A549 (cell line): Measurements from ENCODE around the gene LY6G5B. TPM values are rescaled to one million over a fixed set of nuclear protein-coding genes. Genes with fewer than 3 reads are reported as not detected.

Experiments used
- ATAC-seq, 2 experiments: fragments of 200-7000 bp in 1 of 2; fragments of >200 bp in 1 of 2; cut with Nextera tagmentation in 1 of 2; cut with Tn5 transposase in 1 of 2; 3 replicates each; pipeline versions ENCODE4 v1.8.0 to v1.9.1; 2018 to 2020; ENCODE audit warnings: mild to moderate bottlenecking in 1 of 2, moderate library complexity in 1 of 2
- CTCF ChIA-PET: fragments of 300-600 bp; sonication (Branson Sonifier 250); formaldehyde crosslinking; extraction: SDS; loops from one replicate; lab custom pipeline; 2021; ENCODE audit warnings: antibody characterized with exemption, inconsistent platforms; lab: Yijun Ruan, JAX
- POLR2A ChIA-PET: fragments of 350-600 bp; formaldehyde crosslinking; extraction: SDS; loops from one replicate; lab custom pipeline; 2021; ENCODE audit warnings: antibody characterized with exemption, inconsistent platforms; lab: Yijun Ruan, JAX
- DNase-seq, 2 experiments: peaks; one replicate each; pipeline versions ENCODE4 v3.0.0 to v3.0.0-alpha.2; 2011 to 2016; ENCODE audit warnings: low read depth in 1 of 2, low spot score in 1 of 2
- FAIRE-seq: peaks from 2 replicates; lab custom pipeline; 2011; peaks lifted over from hg19 to GRCh38; lab: Jason Lieb, UNC
- H3K27ac ChIP-seq, 2 experiments: fragments of >200 bp; sonication (Bioruptor Twin); formaldehyde crosslinking; 3 replicates each; pipeline ENCODE4 v1.5.1; 2016 to 2017
- H3K4me1 ChIP-seq: fragments of >200 bp; sonication (Bioruptor Twin); formaldehyde crosslinking; 3 replicates; pipeline ENCODE4 v1.6.1; 2016
- H3K4me2 ChIP-seq: fragments of >200 bp; sonication (Bioruptor Twin); formaldehyde crosslinking; 3 replicates; pipeline ENCODE4 v1.6.1; 2016
- H3K4me3 ChIP-seq: fragments of >200 bp; sonication (Bioruptor Twin); formaldehyde crosslinking; 3 replicates; pipeline ENCODE4 v1.5.1; 2016
- H3K9me3 ChIP-seq: fragments of >200 bp; sonication (Bioruptor Twin); formaldehyde crosslinking; 3 replicates; pipeline ENCODE4 v1.6.1; 2016
- BHLHE40 ChIP-seq: IDR thresholded peaks from 2 replicates; pipeline ENCODE4 v1.6.1; 2012; ENCODE audit warnings: low read depth, low read length, inconsistent platforms
- CBX8 ChIP-seq: fragments of 200-600 bp; sonication (generic); IDR thresholded peaks from 2 replicates; pipeline ENCODE4 v1.6.1; 2016
- CEBPB ChIP-seq, 2 experiments: fragments of >200 bp in 1 of 2; sonication (Bioruptor Twin) in 1 of 2; formaldehyde crosslinking in 1 of 2; IDR thresholded peaks; 2 replicates each; pipeline ENCODE4 v1.6.1; 2012 to 2016
- CHD2 ChIP-seq: fragments of 150-350 bp; IDR thresholded peaks from 2 replicates; pipeline ENCODE4 v1.6.1; 2014; ENCODE audit warnings: low read length; ENCODE audit not compliant: partially characterized antibody
- ESRRA ChIP-seq: fragments of 150-350 bp; IDR thresholded peaks from 2 replicates; pipeline ENCODE4 v1.6.1; 2014; ENCODE audit warnings: mild to moderate bottlenecking, low read length, borderline replicate concordance
- FOSB ChIP-seq: fragments of 250-450 bp; sonication (Bioruptor Pico); IDR thresholded peaks from 2 replicates; pipeline ENCODE4 v1.5.0; 2020; ENCODE audit warnings: mild to moderate bottlenecking, moderate library complexity
- HMGXB4 ChIP-seq: fragments of 250-450 bp; sonication (Bioruptor Pico); IDR thresholded peaks from 2 replicates; pipeline ENCODE4 v1.5.0; 2021; ENCODE audit warnings: mild to moderate bottlenecking, moderate library complexity, borderline replicate concordance
- HOXA7 ChIP-seq: fragments of 250-450 bp; sonication (Bioruptor Pico); IDR thresholded peaks from 2 replicates; pipeline ENCODE4 v1.5.0; 2020; ENCODE audit warnings: mild to moderate bottlenecking, moderate library complexity
- HOXB5 ChIP-seq: fragments of 250-450 bp; sonication (Bioruptor Pico); IDR thresholded peaks from 2 replicates; pipeline ENCODE4 v1.5.0; 2020; ENCODE audit warnings: mild to moderate bottlenecking, moderate library complexity
- JUN ChIP-seq, 2 experiments: fragments of >200 bp; sonication (Bioruptor Twin); formaldehyde crosslinking; IDR thresholded peaks; 2 replicates in 1 of 2; 3 replicates in 1 of 2; pipeline ENCODE4 v1.6.1; 2016 to 2017
- MAFK ChIP-seq: fragments of 450-650 bp; IDR thresholded peaks from 2 replicates; pipeline ENCODE4 v1.6.1; 2014; ENCODE audit not compliant: partially characterized antibody
- MAZ ChIP-seq: fragments of 150-350 bp; IDR thresholded peaks from 2 replicates; pipeline ENCODE4 v1.6.1; 2014; ENCODE audit warnings: antibody characterized with exemption, low read depth, low read length, borderline replicate concordance
- MYC ChIP-seq: IDR thresholded peaks from 2 replicates; pipeline ENCODE4 v1.6.1; 2012; ENCODE audit warnings: mild to moderate bottlenecking, inconsistent platforms, low read length, improper control_type of control experiment, borderline replicate concordance
- NR3C1 ChIP-seq: fragments of >200 bp; sonication (Bioruptor Twin); formaldehyde crosslinking; IDR thresholded peaks from 3 replicates; pipeline ENCODE4 v1.6.1; 2017
- PBX3 ChIP-seq: IDR thresholded peaks from 2 replicates; pipeline ENCODE4 v1.6.1; 2012
- POLR2AphosphoS2 ChIP-seq: conservative IDR thresholded peaks from 2 replicates; pipeline ENCODE4 v1.6.1; 2012; ENCODE audit warnings: low read length, improper control_type of control experiment, inconsistent platforms
- RARB ChIP-seq: fragments of 250-450 bp; sonication (Bioruptor Pico); IDR thresholded peaks from 2 replicates; pipeline ENCODE4 v1.8.0; 2021; ENCODE audit warnings: mild to moderate bottlenecking, moderate library complexity
- RCOR1 ChIP-seq: fragments of 150-350 bp; IDR thresholded peaks from 2 replicates; pipeline ENCODE4 v1.6.1; 2014; ENCODE audit warnings: antibody characterized with exemption, low read length, low read depth
- REST ChIP-seq: fragments of 200-600 bp; sonication (generic); IDR thresholded peaks from 2 replicates; pipeline ENCODE4 v1.6.1; 2016; ENCODE audit warnings: antibody characterized with exemption, mild to moderate bottlenecking, moderate library complexity
- SMC3 ChIP-seq: fragments of >200 bp; sonication (Bioruptor Twin); formaldehyde crosslinking; IDR thresholded peaks from 3 replicates; pipeline ENCODE4 v1.6.1; 2018; ENCODE audit warnings: inconsistent platforms
- SREBF2 ChIP-seq: fragments of 450-650 bp; IDR thresholded peaks from 2 replicates; pipeline ENCODE4 v1.6.1; 2014; ENCODE audit warnings: mild to moderate bottlenecking, moderate library complexity
- ZFP36 ChIP-seq: fragments of 450-650 bp; IDR thresholded peaks from 2 replicates; pipeline ENCODE4 v1.6.1; 2014; ENCODE audit warnings: borderline replicate concordance; ENCODE audit not compliant: partially characterized antibody
- WGBS: methylation state at CpG from one replicate; pipeline ENCODE4 v1.1.6; 2017; ENCODE audit errors: missing lambda C conversion rate; 5-methylcytosine and 5-hydroxymethylcytosine counted together
- polyA plus RNA-seq, 4 experiments: library from polyadenylated mRNA; depleted of rRNA in 3 of 4; stranded (reverse); fragments of >200 nt; fragmentation: RNase III in 1 of 4; extraction: RNeasy Plus Mini Kit Qiagen cat#74134 plus additional on column Dnase treatment in 1 of 4; gene quantifications; 2 replicates in 3 of 4; 3 replicates in 1 of 4; pipeline ENCODE4 v1.2.3, GENCODE V29; 2011 to 2017
- TF ChIP-seq, protein P1 (sequence below): fragments of >200 bp; sonication (Bioruptor Twin); formaldehyde crosslinking; IDR thresholded peaks from 3 replicates; pipeline ENCODE4 v1.6.1; 2016
- TF ChIP-seq, protein P2 (sequence below): fragments of 450-650 bp; IDR thresholded peaks from 2 replicates; pipeline ENCODE4 v1.6.1; 2014; ENCODE audit warnings: antibody characterized with exemption

Gene LY6G5B
- polyA plus RNA-seq, 2 of the 4 experiments (the other 2 are of a cell fraction): 5.9 to 9.9 TPM

GRCh38 chr6:31634969-31635575 is 34.7 kb upstream of the LY6G5B start:
- no peak overlapping the region for H3K4me3 ChIP-seq

GRCh38 chr6:31636698-31637596 is 32.8 kb upstream of the LY6G5B start:
- H3K9me3 ChIP-seq: no peaks in the 10 kb centered on the region
- no peak overlapping the region for H3K27ac ChIP-seq
- FAIRE-seq (no peak), ATAC-seq (no peak), DNase-seq (no peak)
- no peaks in the 10 kb centered on the region for H3K4me1 ChIP-seq
- WGBS: 87% methylated on average over 18 of the region's 27 CpGs
- no peak overlapping the region for H3K4me2 ChIP-seq
- ChIA-PET POLR2A (interaction anchor here (1.6 kb wide), 1 partner anchor 24 kb away, joined by 4 read pairs; the partner anchor contains the start of gene C6orf47), CTCF (no interaction called here)
- H3K4me3 ChIP-seq: no peak overlapping the region
- TF ChIP-seq HMGXB4 (CRISPR knock-in tag) (no peak), JUN (IDR thresholded peaks at IDR 0.05) (no peak), CHD2 (no peak), ZFP36 (no peak), CBX8 (no peak), HOXA7 (no peak), SREBF2 (no peak), RARB (CRISPR knock-in tag) (no peak), POLR2AphosphoS2 (no peak), MAFK (no peak)
- TF ChIP-seq, protein P1, sequence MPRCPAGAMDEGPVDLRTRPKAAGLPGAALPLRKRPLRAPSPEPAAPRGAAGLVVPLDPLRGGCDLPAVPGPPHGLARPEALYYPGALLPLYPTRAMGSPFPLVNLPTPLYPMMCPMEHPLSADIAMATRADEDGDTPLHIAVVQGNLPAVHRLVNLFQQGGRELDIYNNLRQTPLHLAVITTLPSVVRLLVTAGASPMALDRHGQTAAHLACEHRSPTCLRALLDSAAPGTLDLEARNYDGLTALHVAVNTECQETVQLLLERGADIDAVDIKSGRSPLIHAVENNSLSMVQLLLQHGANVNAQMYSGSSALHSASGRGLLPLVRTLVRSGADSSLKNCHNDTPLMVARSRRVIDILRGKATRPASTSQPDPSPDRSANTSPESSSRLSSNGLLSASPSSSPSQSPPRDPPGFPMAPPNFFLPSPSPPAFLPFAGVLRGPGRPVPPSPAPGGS: no peak

More at GRCh38 chr6:31634969-31635575, 34.7 kb upstream of the LY6G5B start:
- CTCF ChIA-PET: interaction anchor here (1.8 to 2.2 kb wide), 2 partner anchors 19 to 88 kb away, joined by 7 to 8 read pairs; partner anchors contain the start of genes ATP6V1G2 and NFKBIL1
- Histone ChIP-seq H3K4me2 (no peak overlapping the region), H3K4me1 (no peaks in the 10 kb centered on the region), H3K27ac (no peak overlapping the region), H3K9me3 (no peaks in the 10 kb centered on the region)
- no peak for ATAC-seq
- FAIRE-seq: no peak
- no peak for DNase-seq
- 84% methylated on average over 11 of the region's 11 CpGs for WGBS
- TF ChIP-seq ESRRA (no peak), MYC (no peak), CBX8 (no peak), FOSB (CRISPR knock-in tag) (no peak), SMC3 (no peak), MAFK (no peak), NR3C1 (no peak), REST (no peak), BHLHE40 (no peak), MAZ (no peak), CEBPB (IDR thresholded peaks at IDR 0.05) (no peak), CHD2 (no peak), HOXB5 (CRISPR knock-in tag) (no peak), RCOR1 (no peak), PBX3 (no peak)
- TF ChIP-seq, protein P2, sequence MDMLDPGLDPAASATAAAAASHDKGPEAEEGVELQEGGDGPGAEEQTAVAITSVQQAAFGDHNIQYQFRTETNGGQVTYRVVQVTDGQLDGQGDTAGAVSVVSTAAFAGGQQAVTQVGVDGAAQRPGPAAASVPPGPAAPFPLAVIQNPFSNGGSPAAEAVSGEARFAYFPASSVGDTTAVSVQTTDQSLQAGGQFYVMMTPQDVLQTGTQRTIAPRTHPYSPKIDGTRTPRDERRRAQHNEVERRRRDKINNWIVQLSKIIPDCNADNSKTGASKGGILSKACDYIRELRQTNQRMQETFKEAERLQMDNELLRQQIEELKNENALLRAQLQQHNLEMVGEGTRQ: no peak
- POLR2A ChIA-PET: interaction anchor here (1.5 kb wide), 1 partner anchor 17 kb away, joined by 3 read pairs; no protein-coding TSS in a partner anchor
